ENCODE results near the gene MYLK3. TPM values are rescaled to one million over a fixed set of nuclear protein-coding genes. Genes with fewer than 3 reads are reported as not detected.
"Not testable (repeated sequence)": the region's sequence is repeated elsewhere in the genome, so short reads cannot be mapped to it uniquely, and the experiment has no call there.

MYLK3 gene
- total RNA-seq, 1 donor from 2014 or later = 0.44 TPM

DNA sequence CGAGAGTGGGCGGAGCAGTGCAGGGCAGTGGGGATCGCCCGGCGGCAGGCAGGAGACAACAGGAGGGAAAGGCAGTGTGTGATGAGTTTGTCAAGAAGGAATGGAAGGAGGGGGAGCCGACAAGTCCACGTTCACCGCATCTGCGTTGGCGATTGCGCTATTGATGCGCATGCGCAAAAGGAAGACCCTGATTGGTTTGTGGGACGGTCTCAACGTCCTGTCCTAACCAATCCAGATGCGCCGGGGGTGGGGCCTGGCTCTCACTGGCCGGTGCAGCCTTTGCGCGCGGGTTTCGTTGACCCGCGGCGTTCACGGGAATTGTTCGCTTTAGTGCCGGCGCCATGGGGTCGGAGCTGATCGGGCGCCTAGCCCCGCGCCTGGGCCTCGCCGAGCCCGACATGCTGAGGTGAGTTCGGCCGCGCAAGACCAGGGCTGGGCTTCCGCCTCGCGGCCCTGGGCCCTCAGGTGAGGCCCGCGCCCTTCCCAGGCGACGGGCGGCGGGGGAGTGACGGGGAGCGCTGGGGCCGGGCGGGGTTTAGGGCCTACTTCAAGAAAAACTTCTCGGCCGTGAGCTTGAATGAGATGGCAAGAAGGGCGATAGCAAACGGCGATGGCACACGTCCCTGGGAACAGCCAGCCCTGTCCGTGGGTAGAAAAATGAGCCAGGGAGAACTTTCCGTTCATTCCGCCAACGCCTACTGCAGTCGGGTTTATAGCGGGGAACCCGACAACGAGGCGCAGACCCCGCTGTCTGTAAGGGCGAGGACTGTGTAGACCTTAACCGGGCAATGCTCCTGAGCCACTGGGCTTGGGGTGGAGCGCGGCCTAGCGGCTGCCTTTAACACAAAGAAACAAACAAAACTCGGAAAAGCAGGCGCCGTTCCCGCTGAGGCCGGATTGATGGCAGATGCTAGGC is 58.5 kb downstream of the MYLK3 start, which contains the start of gene ORC6:
TSS of gene ORC6 (plus strand) at position 295 of the 916 bp plus-strand sequence. CDS start at position 342, 47 bp downstream.
- DNase-seq (ENCODE audit: low spot score) = peak; percentile 98

DNA sequence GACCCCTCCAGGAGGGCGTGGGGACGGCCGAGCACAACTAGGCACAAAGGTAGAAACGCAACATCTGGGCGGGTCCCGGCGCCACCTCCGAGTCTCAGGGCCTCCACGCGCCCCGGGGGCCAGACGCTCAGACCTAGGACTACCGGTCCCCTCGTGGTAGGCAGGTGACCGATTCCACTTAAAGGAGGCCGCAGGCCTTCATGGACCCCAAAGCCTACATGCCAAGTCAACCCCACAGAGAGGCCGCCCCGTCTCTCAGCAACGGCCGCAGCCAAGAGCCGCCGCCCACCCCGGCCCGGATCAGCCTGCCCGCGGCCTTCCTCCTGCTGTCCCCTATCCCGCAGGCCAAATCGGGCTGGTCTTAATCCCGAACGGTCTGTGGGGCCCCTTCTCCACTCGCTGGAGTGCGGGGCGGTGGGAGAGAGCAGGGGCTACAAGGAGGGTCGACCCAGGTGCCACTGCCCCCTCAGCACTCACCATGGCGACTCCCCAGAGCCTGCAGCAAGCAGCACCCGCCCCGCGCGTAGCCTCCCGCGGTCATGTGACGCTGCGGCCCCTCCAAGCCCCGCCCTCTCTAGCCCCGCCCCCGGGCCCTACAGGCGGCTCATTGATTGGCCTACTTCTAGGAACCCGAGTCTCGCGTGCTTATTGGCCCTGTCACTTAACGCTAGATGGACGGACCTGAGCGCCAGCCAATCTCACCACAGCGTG is 59.3 kb downstream of the MYLK3 start, which contains the start of gene VPS35:
TSS of gene VPS35 (minus strand) at position 525 of the 711 bp plus-strand sequence. CDS start at position 480, 45 bp downstream.
- DNase-seq (ENCODE audit: low spot score) = peak; percentile 100

DNA sequence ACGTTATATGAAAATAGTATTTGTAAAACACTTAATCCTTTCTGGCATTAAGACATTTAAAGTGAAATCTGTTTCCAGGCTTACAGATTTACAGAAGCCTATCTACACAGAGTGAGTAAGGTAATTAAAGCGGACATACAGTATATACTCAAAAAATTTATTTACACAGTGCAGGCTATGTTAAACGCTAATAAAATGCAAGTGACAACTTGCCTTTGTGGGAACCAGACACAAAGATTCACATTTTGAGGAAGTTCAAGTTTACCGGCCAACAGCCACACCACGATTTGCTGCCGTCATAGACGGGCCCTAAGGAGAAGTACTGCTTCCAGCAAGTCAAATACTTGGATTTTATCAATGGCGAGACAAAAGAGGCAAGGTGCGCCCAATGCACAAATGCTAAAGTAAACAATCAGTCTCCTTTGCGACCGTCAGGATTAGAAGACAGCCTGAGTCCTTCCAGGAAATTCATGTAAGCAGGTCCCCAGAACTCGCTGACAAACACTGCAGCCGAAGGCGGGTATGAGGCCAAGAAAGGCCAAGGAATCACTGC is 60.0 kb downstream of the MYLK3 start:
- peak; percentile 66 for DNase-seq (ENCODE audit: low spot score)

DNA sequence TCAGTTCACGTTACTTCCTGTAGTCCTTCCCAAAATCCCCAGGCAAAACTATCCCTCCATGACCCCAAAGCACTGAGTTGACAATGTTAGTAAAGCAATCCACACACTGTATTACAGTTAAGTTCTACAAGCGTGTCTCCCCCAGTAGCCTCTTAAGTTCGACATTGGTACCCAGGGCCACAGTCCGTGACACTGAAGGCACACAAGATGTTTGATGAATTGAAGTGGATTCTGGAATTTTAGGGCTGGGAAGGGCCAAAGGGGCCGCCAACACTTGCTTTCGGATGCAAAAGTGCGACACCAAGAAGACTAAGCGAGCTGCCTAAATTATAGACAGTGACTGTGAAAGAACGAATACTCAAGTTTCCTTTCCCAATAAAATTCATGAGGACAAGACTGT is 60.7 kb downstream of the MYLK3 start:
- no peak for DNase-seq (ENCODE audit: low spot score)

DNA sequence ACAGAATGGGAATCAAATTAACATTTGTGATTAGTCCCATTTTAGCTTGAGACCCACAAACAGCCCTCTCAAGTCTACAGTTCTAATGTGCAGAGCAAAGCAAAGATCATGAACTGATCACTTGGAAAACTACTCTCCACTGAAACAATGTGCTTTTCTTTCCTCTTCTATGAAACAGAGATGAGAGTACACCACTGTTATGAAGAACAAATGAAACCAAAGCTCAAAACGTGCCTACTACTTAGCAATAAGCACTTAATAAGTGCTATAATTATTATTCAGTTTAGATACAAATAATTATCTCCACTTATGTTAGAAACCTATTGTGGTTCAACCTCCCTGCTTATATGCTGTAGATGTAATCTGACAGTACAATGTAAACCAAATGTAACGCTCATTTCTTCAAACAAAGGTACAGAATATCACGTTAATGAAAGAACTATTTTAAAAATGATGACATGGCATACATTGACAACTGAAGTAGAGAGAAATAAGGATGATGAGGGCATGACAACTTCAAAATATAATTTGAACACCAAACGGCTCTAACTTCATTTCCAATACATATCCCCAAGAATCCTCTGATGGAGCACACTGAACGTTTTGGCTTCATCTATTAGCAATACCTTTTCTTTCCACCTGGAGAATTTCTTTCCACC is 61.2 kb downstream of the MYLK3 start:
- no peak for DNase-seq (ENCODE audit: low spot score)

DNA sequence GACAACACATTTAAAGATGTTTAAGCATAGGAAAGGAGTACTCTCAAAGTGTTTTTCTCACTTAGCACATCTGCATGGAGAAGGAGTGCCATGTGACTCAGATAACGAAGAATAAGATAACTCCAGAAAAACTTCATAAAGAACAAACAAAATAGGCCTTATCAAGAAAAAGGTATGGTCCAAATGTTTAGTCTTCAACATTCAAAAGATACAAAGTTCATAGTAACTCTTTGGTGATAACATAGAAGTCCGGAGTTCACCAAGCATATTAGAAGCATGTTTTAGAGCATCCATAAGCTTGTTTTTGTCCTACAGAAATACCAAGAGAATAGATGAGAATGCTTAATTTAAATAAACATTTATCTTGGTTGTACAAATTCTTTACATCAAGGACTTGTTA is 66.3 kb downstream of the MYLK3 start:
- not testable (repeated sequence) for DNase-seq (ENCODE audit: low spot score)

DNA sequence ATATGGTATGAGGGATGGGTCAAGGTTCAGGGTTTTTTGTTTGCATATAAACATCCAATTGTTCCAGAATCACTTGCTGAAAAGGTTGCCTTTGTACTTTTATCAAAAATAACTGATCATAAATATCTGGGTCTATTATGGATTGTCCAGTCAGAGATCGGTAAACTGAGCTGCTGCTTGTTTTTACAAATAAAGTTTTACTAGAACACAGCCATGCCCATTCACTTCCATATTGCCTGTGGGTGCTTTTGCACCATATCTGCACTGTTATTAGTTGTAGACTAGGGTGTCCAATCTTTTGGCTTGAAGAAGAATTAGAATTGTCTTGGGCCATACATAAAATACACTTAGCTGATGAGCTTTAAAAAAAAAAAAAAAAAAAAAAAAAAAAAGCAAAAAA is 70.2 kb downstream of the MYLK3 start:
- DNase-seq (ENCODE audit: low spot score) = not testable (repeated sequence)

DNA sequence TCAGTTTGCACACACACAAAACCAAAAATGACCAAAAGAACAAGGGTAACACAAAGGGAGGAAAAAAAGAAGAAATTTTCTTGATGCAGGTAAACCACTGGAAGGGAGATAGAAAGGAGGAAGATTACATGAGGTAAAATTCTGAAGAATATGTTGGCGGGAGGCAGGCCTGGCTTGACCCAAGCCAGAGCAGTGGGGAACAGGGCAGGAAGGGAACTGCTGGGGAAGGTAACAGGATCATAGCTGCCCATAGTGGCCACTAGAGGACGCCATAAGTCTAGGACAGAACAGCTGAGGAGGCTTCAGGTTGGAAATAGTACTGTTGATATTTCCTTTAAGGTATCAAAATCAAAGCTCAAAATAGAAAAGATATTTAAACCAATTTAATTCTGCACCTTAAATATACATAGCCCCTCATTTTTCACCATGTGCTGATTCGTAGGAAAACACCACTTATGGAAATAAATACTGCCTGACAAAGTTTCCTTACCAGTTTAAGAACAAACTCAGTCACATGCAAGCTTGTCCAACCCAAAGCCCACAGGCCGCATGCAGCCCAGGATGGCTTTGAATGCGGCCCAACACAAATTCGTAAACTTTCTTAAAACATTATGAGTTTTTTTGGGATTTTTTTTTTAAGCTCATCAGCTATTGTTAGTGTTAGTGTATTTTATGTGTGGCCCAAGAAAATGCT is 74.7 kb downstream of the MYLK3 start:
- no peak for DNase-seq (ENCODE audit: low spot score)

DNA sequence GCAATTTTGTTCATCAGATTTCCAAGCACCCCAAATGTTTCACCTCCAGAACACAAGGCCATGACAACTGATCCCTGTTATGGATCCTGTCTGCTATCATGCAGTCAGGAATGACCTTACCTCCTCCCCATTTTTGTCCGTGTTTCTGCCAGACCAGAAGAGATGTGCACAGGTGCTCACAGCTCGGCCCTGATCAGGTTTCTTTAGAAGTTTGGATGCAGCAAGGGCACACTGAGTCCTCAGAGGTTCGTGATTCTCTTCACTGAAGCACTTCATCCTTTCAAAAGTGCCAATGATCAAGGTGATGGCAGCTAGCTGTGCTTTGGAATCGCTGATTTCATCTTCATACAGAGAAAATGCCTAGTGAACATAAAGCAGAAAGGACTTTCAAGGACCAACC is 86.0 kb downstream of the MYLK3 start:
- no peak for DNase-seq (ENCODE audit: low spot score)

DNA sequence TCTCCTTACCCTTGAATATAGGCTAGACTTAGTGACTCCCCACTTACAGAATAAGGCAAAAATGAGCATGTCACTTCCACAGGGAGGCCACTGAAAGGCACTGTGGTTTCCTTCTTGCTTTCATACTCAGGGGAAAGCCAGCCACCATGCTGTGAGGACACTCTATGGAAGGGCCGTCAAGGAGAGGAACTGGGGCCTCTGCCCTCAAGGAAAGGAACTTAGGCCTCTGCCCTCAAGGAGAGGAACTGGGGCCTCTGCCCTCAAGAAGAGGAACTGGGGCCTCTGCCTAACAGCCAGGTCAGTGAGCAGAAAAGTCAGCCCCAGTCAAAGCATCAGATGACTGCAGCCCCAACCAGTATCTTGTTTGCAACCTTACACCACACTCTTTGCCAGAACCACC is 89.2 kb downstream of the MYLK3 start:
- no peak for DNase-seq (ENCODE audit: low spot score)

Other genes starting within 250 kb of the MYLK3 start
- 0.99 TPM for gene SHCBP1, start 127.0 kb downstream of the MYLK3 start, total RNA-seq
- gene VPS35, start 59.2 kb downstream of the MYLK3 start, total RNA-seq = 118 TPM
- 4.3 TPM for gene ORC6, start 58.7 kb downstream of the MYLK3 start, total RNA-seq
- gene C16orf87, start 82.8 kb upstream of the MYLK3 start, total RNA-seq = 9.4 TPM
- 34.2 TPM for gene GPT2, start 136.0 kb upstream of the MYLK3 start, total RNA-seq
- 51.5 TPM for gene DNAJA2, start 225.3 kb upstream of the MYLK3 start, total RNA-seq